A172 (cell line): ENCODE measurements around the gene MYO9A. TPM values are rescaled to one million over a fixed set of nuclear protein-coding genes. Genes with fewer than 3 reads are reported as not detected.

ENCODE experiments used
- DNase-seq: peaks from one replicate; pipeline ENCODE4 v3.0.0-alpha.2; 2015; ENCODE audit warnings: low spot score
- total RNA-seq: library from RNA; depleted of rRNA; stranded (reverse); fragments of >200 nt; shearing (Covaris generic); gene quantifications from 2 replicates; pipeline ENCODE4 v1.2.3, GENCODE V29; 2014

MYO9A gene
- total RNA-seq, 1 experiment from 2014 or later: 18.4 TPM

- no peak for DNase-seq
Measured at GRCh38 chr15:71809346-71809745, 308.6 kb downstream of the MYO9A start.

GRCh38 chr15:71808311-71809020 is 309.5 kb downstream of the MYO9A start:
- DNase-seq: no peak

- no peak for DNase-seq
Measured at GRCh38 chr15:71807691-71808091, 310.3 kb downstream of the MYO9A start.

GRCh38 chr15:71807125-71807629 is 310.8 kb downstream of the MYO9A start:
- DNase-seq: no peak

DNA sequence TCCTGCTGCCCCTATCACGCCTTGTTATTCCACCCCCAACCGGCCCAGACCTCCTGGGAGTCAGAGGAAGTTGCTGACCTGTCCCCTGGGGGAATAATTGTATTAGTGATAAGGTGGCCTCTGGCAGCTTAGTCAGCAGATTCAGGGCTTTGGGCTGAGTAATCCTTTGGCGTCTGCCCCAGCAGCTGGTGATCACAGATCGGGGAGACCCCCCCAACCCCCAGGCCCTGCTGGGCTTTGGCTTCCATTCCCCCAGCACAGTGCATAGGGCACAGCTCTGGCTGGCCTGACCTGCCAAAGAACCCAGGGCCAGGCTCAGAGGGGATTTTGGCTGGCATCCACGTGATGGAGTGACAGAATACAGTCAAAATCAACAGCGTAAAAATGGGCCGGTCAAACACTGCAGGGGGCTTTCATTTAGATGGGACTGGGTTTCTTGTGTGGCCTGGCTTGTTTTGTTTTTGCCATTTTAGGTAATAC is 311.5 kb downstream of the MYO9A start:
- DNase-seq: peak; percentile 70

- no peak for DNase-seq
Measured at GRCh38 chr15:71804695-71805470, 313.1 kb downstream of the MYO9A start.

- DNase-seq: no peak
Measured at GRCh38 chr15:71804226-71804625, 313.7 kb downstream of the MYO9A start.

DNA sequence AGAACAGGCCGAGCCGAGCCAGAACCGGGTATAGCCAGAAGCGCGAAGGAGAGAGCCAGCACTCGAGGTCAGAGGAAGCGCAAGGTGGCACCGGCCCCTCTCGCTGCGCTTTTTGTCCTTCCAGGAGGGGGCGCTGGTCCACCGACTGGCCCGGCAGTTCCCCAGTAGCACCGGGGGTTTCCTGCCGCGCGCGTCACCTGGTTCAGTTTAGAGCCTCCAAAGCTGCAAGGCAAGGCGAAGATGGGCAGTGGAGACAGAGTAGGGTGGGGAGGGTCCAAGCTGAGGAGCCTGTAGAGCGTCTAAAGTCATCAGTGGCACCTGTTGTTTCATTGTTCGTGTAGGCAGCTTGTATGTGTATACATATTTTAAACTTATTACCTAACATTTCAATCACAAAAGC is 315.2 kb downstream of the MYO9A start:
- DNase-seq: no peak

DNA sequence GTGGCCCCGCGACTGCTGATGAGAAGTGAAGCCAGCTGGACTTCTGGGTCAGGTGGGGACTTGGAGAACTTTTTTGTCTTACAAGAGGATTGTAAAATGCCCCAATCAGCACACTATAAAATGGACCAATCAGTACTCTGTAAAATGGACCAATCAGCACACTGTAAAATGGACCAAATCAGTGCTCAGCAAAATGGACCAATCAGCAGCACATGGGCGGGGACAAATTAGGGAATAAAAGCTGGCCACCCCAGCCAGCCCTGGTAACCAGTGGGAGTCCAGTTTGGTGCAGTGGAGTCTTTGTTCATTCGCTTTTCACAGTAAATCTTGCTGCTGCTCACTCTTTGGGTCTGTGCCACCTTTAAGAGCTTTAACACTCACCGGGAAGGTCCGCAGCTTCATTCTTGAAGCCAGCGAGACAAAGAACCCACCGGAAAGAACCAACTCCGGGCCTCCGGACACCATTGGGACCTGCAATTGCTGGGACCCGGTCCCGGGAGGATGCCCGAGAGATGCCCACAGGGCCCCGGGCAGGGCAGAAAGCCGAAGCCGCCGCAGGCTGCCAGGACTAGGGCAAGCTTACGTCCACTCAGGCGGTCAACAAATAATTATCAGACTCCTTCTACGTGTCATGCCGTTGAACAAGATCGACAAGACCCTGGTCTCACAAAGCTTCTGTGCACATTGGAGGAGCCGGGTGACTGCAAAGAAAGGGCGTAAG is 315.9 kb downstream of the MYO9A start:
- no peak for DNase-seq

GRCh38 chr15:71800835-71801745 is 316.9 kb downstream of the MYO9A start:
- peak; percentile 73 for DNase-seq

GRCh38 chr15:71800190-71800589 is 317.8 kb downstream of the MYO9A start:
- no peak for DNase-seq

DNA sequence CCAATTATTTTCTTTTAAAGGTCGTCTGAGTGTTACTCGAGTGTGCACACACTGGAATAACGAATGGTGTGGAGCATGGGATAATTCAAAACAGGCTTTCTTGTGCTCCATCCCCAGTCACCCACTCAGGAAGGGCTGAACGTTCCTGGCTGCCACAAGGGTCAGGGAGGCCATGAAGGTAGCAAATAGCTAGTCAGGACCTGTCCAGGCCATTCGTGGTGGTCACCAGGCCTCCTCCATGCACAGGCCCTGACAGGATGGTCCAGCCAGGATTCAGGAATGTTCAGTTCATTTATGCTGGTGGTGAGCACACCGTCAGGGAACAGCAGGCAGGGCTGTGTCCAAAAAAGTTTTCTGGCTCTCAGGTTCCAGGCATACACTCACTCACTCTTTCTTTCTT is 319.3 kb downstream of the MYO9A start:
- no peak for DNase-seq

DNA sequence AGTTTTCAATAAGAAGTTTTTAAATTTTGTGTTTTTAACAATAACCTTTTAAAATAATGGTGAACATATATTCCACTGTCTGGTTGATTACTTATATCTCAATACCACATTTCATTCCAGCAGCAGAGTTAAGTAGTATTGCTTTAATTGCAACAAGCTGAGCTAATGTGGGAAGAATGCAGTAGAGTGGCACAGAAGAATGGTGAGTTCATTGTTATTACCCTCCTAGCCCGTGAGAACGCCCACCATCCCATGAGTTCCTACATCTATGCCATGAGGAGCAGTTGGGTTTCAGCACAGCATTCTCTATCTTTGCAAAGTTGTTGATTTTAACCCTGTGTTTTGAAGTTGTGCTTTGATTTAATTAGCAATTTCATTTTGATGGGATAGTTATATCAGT is 325.4 kb downstream of the MYO9A start:
- peak; percentile 80 for DNase-seq

- no peak for DNase-seq
Measured at GRCh38 chr15:71791975-71792374, 326.0 kb downstream of the MYO9A start.

DNA sequence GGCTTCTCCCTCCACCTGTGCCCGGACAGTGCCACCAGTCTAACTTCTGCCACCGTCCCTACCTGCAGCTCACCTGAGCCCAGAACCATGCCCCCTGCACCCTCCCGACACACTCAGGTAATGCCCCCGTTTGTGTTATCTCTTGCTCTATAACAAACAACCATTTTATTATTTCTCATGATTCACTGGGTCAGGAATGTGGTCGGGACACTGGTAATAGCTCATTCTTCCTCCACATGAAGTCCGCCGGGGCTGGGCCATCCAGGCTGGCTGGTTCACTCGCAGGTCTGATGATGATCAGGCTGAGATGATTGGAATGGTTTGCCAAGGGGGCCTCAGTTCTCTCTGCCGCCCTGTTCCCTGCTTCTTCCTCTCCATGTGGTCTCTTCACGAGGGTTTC is 327.9 kb downstream of the MYO9A start:
- DNase-seq: peak; percentile 82

DNA sequence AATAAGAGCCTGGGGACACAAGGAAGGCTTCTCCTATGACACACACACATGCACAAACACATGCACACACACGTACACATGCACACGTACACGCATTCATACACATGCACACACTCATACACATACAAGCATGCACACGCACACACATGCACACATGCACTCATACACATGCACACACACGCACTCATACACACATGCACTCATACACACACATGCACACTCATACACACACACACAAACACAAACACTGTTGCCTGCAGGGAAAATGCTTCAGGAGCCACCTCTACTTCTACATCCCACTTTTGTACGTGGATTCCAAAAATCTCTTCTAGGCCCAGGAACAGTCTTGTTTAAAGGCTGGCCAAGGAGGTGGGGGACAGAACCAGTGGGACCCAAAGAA is 328.3 kb downstream of the MYO9A start:
- no peak for DNase-seq

DNA sequence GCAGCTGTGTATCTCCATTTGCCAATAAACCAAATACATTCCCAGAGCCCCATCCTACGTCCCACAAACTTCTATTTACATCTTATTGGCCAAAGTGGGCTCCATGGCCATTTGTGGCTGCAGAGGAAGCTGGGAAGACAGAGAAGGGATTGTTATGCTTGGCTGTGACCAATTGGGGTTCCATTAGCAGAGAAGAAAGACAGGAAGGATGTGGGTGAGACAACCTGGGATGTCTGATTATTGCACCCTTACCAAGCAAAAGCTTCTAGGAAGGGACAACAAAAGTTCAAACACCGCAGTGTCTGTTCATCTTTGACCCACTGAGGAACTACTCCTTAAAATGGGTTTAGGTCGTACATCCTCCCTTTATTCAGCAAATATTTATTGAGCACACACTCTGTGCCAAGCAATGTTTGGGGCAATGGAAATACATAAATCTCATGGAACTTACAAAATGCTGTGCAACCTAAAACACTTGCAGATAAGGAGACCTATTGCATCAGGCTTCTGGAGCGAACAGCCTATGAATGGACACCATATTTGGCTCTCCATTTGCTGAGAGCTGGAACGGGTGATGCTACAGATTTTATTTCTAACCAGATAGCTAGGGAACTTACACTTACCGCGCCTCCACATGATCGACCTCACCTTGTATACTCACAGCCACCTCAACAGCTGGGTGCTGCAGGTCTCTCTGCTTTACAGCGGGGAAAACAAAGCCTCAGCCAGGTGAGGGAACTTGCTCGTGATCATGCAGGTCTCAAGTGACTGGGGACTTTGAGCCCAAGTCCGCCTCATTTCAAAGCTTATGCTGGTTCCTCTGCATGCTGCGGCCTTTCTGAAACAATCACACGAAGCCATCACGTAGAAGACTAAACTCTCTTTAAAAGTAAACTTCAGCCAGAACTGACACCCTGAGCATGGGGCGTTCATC is 329.0 kb downstream of the MYO9A start:
- DNase-seq: no peak

GRCh38 chr15:71786673-71787072 is 331.3 kb downstream of the MYO9A start:
- DNase-seq: no peak

DNA sequence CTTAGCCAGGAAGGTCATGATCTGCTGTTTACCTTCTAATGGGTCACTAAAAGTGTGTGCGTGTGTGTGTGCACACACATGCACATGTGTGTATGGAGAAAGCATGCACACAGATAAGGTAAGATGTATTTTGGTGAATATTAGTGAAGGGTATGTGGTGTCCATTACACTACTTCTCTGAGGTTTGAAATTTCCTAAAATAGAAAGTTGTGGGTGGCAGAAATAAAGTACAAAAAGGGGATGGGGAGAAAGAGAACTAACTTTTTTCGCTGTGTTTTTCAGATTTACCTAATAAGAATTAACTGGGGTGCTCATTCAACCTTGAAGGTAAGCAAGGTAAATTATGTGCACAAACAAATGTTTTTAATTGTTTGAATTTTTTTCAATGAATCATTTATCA is 332.0 kb downstream of the MYO9A start:
- no peak for DNase-seq

DNA sequence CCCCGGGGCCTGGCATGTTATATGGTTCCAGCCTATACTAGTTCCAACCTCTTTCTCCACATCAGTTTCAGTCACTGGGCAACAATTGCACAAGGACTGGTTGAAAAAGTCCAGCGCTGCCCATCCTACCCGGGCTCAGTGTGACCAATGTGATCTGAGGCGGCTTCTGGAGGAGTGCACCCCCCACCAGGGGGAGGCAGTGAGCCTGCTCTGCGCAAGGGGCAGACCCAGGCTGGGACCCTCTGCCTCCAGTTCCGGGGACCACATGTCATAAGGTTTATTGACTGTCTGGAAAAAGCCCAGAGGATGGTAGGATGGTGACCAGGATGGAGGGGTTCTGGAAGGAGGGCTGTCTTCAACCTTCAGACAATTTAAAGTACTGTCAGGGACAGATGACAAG is 333.2 kb downstream of the MYO9A start:
- no peak for DNase-seq
